PC-3 (cell line): ENCODE results near the gene BCL11B.

Source experiments
- EZH2 ChIP-seq: fragments of 300-600 bp; sonication (generic); IDR thresholded peaks from one replicate; pipeline ENCODE4 v1.6.1; 2017; ENCODE audit warnings: antibody characterized with exemption, mild to moderate bottlenecking, low read length; ENCODE audit not compliant: unreplicated experiment
- EZH2phosphoT487 ChIP-seq: fragments of 300-600 bp; sonication (generic); IDR thresholded peaks from 2 replicates; pipeline ENCODE4 v1.6.1; 2018; ENCODE audit warnings: mild to moderate bottlenecking, antibody characterized with exemption, low read length, borderline replicate concordance
- TF ChIP-seq, protein P1 (sequence below): fragments of 300-600 bp; sonication (generic); conservative IDR thresholded peaks from 2 replicates; pipeline ENCODE4 v1.5.1; 2017; ENCODE audit warnings: antibody characterized with exemption, low read depth, mild to moderate bottlenecking, low read length

GRCh38 chr14:99260116-99260515 lies 11.9 kb downstream of the BCL11B start:
- TF ChIP-seq EZH2 (no peak), EZH2phosphoT487 (no peak)
- TF ChIP-seq, protein P1, sequence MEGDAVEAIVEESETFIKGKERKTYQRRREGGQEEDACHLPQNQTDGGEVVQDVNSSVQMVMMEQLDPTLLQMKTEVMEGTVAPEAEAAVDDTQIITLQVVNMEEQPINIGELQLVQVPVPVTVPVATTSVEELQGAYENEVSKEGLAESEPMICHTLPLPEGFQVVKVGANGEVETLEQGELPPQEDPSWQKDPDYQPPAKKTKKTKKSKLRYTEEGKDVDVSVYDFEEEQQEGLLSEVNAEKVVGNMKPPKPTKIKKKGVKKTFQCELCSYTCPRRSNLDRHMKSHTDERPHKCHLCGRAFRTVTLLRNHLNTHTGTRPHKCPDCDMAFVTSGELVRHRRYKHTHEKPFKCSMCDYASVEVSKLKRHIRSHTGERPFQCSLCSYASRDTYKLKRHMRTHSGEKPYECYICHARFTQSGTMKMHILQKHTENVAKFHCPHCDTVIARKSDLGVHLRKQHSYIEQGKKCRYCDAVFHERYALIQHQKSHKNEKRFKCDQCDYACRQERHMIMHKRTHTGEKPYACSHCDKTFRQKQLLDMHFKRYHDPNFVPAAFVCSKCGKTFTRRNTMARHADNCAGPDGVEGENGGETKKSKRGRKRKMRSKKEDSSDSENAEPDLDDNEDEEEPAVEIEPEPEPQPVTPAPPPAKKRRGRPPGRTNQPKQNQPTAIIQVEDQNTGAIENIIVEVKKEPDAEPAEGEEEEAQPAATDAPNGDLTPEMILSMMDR: no peak
